Hematopoietic multipotent progenitor cell (in vitro differentiated cells): Measurements from ENCODE around the gene PNPLA6. TPM values are rescaled to one million over a fixed set of nuclear protein-coding genes. Genes with fewer than 3 reads are reported as not detected.
A peak's percentile ranks its signal among the peaks of the same experiment; 100 is the strongest.
"Not testable (repeated sequence)": the region's sequence is repeated elsewhere in the genome, so short reads cannot be mapped to it uniquely, and the experiment has no call there.

Experiments used
- DNase-seq, 3 donors: peaks; one replicate each; pipeline ENCODE4 v3.0.0-alpha.2; 2011 to 2015; ENCODE audit warnings: low read depth in 2 of 3, low spot score in 2 of 3
- total RNA-seq: library from RNA; depleted of rRNA; stranded (reverse); fragments of >200 nt; gene quantifications from one replicate; pipeline ENCODE4 v1.2.3, GENCODE V29; 2012

Gene PNPLA6
- total RNA-seq, 1 donor = 109 TPM

DNA sequence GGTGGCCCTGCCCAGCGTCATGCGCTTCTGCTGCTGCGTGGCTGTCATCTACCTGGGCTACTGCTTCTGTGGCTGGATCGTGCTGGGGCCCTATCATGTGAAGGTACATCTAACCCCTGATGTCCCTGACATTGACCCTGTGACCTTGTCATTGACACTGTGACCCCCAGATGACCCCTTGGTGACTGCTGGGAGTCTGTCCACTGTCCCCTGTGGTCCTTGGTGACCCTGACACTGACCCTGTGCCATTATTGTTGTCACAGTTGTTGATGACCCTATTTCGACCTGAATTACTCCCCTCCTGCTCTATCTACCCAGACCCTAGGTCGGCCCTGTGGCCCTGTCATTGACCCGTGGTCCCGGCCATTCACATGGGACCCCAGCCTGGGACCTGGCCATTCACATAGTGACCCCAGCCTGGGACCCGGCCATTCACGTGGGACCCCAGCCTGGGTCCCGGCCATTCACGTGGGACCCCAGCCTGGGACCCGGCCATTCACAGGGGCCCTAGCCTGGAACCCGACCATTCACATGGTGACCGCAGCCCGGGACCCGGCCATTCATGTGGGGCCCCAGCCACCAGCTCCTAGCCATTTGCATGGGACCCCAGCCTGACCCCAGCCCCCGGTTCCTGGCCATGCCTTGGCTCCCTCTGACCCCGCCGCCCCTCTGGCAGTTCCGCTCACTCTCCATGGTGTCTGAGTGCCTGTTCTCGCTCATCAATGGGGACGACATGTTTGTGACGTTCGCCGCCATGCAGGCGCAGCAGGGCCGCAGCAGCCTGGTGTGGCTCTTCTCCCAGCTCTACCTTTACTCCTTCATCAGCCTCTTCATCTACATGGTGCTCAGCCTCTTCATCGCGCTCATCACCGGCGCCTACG, 5.7 kb upstream of the PNPLA6 start:
- no peak for DNase-seq

DNA sequence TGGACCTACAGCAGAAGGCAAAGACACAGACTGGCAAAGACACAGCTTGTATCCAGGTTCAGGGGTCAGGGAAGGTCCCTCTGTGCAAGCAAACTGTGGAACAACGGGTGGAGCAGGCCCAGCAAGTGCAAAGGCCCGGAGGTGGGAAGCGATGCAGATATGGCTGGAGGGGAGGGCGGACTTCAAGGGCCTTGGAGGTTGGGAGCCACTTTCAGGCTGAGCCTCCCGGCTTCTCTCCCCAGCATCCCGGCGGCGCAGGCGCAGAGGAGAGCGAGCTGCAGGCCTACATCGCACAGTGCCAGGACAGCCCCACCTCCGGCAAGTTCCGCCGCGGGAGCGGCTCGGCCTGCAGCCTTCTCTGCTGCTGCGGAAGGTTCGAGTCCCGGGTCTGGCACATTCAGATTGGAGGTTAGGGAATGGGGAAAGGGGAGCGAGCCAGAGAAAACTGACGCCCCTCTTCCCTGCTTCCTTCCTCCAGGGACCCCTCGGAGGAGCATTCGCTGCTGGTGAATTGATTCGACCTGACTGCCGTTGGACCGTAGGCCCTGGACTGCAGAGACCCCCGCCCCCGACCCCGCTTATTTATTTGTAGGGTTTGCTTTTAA, 2.1 kb upstream of the PNPLA6 start:
- no peak for DNase-seq

DNA sequence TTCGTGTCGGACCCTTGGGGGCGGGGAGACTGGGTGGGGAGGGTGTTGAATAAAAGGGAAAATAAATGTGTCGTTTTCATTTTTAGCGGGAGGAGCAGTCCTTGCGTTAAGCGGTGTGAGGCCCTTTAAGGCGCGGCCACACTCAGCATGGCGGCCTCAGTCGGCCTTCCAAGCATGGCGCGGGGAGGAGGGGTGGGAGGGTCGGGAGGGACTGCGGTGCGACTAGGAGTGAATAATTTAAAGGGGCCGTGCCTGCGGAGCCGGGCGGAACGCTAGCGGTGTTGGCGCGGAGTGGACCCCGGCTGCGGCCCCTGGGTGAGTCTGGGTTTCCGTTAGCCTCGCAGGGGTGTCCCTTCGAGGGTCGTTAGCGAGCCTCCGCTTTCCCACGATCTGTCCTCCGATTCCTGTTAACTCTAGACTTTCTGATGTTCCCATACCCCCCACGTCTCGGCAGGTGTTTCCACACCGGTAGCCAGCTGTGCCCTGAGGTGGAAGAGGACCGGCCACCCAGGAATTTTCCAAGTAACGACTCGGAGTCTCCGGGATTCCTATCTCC, 1.5 kb upstream of the PNPLA6 start:
- peak; percentile 67 to 89 (median 84) for DNase-seq

GRCh38 chr19:7534531-7535046, 928 bp upstream of the PNPLA6 start:
- peak in 1 of 3 donors; percentile 47 for DNase-seq

DNA sequence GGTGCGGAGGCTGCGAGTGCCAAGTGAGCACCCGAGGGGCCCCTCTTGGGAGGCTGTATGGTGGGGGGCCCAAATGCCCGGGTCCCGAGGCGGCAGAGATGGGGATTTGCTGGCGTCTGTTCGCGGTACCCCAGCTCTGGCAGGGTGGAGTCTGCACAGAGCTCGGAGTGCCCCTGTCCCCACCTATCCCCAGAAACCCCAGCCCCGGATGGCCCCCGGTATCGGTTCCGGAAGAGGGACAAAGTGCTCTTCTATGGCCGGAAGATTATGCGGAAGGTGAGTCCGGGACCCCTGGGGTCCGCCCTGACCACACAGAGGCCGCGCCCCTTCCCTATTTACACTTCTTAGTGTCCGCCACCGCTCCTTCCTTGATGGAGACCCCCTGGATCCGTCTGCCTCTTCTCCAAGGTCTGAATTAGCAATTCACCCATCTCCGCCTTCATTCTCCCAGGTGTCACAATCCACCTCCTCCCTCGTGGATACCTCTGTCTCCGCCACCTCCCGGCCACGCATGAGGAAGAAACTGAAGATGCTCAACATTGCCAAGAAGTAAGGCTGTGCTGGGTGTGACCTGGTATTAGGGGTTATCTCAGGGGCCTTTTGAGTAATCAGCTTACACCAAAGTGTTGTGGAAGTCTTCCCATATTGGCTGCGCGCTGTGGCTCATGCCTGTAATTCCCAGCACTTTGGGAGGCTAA, 630 bp downstream of the PNPLA6 start:
- DNase-seq = no peak

GRCh38 chr19:7538990-7539389, 3.5 kb downstream of the PNPLA6 start:
- not testable (repeated sequence) for DNase-seq

DNA sequence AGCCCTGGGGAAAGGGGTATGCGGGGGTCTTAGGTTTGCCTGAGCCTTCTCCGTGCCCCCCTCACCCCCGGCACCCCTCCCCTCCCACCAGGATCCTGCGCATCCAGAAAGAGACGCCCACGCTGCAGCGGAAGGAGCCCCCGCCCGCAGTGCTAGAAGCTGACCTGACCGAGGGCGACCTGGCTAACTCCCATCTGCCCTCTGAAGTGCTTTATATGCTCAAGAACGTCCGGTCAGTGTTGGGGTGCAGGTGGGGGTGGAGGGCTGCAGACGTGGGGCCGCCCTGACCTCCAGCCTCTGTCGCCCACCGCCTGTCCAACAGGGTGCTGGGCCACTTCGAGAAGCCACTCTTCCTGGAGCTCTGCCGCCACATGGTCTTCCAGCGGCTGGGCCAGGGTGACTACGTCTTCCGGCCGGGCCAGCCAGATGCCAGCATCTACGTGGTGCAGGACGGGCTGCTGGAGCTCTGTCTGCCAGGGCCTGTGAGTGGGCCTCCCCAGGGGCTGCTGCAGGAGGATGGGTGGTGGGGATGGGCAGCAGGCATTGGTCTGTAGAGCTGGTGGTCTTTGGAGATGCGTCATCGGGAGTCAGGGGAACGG, 4.4 kb downstream of the PNPLA6 start:
- DNase-seq = no peak

GRCh38 chr19:7540761-7541474, 5.4 kb downstream of the PNPLA6 start:
- DNase-seq = no peak

DNA sequence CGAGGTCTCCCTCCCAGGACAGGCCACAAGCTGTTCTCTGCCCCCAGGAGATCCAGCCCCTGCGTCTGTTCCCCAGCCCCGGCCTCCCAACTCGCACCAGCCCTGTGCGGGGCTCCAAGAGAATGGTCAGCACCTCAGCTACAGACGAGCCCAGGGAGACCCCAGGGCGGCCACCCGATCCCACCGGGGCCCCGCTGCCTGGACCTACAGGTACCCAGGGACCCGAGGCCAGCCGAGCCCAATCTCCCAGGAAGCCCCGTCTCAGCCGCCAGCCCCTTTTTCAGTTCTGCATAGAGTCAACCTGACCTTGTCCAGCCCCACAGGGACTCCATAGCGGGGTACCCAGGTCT, 5.9 kb downstream of the PNPLA6 start:
- DNase-seq = no peak

- no peak for DNase-seq
Measured at GRCh38 chr19:7541828-7542443, 6.4 kb downstream of the PNPLA6 start.

DNA sequence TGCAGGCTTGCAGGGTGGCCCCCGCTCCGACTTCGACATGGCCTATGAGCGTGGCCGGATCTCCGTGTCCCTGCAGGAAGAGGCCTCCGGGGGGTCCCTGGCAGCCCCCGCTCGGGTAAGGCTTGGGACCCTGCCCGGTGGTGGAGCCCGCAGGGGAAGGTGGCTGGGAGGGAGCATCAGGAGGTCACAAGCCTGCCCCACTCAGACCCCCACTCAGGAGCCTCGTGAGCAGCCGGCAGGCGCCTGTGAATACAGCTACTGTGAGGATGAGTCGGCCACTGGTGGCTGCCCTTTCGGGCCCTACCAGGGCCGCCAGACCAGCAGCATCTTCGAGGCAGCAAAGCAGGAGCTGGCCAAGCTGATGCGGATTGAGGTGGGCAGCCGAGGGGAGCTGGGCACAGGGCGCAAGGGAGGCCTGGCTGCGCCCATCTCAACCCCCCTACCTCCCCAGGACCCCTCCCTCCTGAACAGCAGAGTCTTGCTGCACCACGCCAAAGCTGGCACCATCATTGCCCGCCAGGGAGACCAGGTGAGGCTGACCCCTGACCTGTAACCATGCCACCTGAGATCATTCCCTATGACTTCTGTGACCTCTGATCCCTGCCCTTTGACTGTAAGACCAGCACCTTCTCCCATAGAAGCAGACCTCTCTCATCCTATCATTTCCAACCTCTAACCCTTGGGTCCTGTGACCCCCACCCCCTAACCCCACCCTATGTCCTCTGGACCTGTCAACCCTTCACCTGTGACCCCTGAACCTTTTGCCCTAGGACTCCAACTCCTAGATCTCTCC, 7.2 kb downstream of the PNPLA6 start:
- DNase-seq = no peak

GRCh38 chr19:7544626-7545025, 9.1 kb downstream of the PNPLA6 start:
- DNase-seq = peak in 1 of 3 donors; percentile 69

DNA sequence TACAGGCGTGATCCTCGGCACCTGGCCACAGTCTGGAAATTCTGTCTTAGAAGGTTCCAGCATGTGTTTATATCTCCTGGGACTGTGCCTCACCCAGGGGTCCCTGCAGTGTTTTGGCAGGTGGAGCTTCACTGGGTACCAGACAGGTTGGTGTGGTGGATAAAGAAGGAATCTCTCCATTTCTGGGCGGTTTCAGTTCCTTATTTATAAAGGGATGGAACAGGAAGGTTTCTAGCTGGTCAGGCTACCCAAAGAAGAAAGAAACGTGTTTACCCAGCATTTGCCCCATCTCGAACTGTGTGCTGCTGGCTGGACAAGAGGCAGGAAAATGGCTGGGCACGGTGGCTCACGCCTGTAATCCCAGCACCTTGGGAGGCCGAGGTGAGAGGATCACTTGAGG, 9.8 kb downstream of the PNPLA6 start:
- no peak for DNase-seq

DNA sequence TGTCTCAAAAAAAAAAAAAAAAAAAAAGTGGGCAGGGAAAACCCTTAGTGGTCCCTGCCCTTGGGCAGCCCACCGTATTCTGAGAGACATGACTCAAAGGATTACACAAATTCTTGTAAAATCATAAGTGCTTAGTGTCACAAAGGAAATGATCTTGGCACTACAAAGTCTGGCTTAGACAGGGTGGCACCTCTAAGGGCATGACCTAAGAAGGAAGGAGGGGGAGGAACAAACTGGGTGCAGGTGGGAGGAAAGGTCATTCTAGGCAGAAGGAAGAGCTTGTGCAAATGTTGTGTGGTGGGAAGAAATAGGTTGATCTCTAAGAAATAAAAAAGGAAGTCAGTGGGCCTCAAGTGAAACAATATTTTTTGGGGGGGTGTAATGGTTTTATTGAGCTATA, 10.4 kb downstream of the PNPLA6 start:
- DNase-seq = no peak

DNA sequence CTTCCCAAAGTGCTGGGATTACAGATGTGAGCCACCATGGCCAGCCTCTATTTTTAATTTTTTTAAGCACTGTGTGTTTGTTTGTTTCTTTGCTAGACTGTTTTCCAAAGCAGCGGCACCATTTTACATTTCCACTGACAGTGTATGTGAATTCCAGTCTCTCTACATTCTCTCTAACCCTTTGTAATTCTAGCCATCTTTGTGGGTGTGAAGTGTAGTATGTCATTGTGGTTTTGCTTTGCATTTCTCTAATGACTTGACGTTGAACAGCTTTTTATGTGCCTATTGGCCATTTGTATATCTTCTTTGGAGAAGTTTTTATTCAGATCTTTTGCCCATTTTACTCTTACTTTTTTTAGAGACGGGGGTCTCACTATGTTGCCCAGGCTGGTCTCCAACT, 11.6 kb downstream of the PNPLA6 start:
- no peak for DNase-seq

GRCh38 chr19:7549429-7550148, 14.1 kb downstream of the PNPLA6 start:
- no peak for DNase-seq

DNA sequence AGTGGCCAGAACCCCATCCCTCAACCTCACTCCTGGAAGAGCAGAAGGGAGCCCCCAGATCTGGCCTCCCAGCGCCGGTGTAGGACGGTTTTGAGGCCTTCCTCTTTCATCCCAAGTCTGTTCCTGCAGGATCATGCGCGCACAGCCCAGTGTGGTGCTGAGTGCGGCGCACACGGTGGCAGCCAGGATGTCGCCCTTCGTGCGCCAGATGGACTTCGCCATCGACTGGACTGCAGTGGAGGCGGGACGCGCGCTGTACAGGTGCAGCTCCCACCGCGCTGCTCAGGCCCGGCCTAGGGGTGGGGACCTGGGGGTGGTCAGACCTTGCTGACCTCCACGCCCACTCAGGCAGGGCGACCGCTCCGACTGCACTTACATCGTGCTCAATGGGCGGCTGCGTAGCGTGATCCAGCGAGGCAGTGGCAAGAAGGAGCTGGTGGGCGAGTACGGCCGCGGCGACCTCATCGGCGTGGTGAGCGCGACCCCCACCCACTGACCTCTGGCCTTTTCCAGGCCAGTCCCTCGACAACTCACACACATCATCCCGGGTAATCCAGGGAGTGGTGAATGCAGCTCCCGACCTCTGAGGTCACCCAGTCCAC, 14.8 kb downstream of the PNPLA6 start:
- DNase-seq = no peak
